Right renal cortex interstitium (tissue), 3 donors: ENCODE results near the gene PFN3. TPM values are rescaled to one million over a fixed set of nuclear protein-coding genes. Genes with fewer than 3 reads are reported as not detected.
"Not testable (repeated sequence)": the region's sequence is repeated elsewhere in the genome, so short reads cannot be mapped to it uniquely, and the experiment has no call there.

ENCODE experiments used
- DNase-seq, 3 donors: peaks; one replicate each; pipeline ENCODE4 v3.0.0-alpha.2; 2013; ENCODE audit warnings: low read depth in 3 of 3, low spot score in 2 of 3
- polyA plus RNA-seq, 3 donors: library from polyadenylated mRNA; unstranded; fragments of 120-200 nt; gene quantifications; one replicate each; pipeline ENCODE4 v1.2.1, GENCODE V29; 2013; ENCODE audit not compliant: insufficient read length in 3 of 3

PFN3 gene
- polyA plus RNA-seq, 3 donors, result 0.47 to 0.72 (median 0.67) TPM

DNA sequence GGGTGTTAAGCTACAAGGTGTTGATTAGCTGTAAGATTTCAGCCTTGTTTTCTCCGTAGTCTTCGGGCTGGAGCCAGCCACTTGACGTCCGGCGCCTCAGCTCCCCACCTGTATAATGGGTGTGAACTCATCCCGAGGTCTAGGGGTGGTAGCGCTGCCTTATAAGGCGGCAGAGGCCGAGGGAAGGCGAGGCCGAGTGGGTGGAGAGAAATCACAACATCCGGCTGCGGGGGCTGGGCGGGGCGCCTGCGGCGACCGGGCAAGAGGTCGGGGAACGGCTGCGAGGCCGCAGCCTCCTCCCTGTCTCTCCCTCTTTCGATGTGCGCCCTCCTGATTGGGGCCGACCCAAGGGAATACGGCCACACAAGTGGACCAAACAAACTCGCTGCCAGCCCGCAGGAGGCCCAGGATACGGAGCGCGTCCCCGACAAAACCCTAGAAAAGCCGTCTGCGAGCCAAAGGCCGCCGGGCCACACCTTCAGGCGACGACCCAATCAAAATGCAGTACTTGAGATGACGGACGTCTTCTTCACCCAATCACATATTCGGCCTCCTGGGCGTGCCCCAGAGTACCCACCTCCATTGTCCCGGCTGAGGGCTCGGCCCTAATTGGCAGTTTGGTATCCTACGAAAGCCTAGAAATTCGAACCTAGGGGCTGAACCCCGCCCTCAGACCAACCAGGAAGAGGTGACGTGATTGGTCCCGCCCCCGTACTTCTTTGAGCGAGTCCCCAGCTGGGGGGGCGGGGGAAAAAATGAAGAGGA lies 25.5 kb upstream of the PFN3 start:
- peak; percentile 99 to 100 (median 100) for DNase-seq

DNA sequence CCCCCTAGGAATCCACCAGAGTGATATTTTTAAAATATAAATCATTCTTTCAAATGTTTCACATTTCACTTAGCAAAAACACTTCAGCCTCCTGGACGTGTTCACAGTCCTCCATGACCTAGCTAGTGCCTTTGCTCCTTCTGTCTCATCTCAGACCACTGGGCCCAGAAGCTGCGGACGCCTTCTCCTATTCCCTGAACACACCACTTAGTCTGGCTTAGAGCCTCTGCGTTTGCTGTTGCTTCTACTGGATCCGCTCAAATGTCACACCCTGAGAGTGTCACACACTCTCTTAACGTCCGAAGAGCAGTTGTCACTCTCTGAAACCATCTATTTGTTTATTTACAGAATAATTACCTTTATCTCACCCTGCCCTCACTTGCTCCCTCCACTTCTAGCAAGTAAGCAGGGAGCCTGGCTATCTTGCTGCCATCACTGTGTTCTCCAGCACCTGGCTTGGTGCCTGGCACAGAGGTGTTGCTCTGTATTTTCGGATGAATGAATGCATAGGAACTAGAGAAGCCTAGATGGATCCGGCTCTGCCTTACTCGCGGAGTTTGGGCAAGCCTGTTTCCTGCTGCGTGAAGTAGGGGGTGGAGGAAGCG lies 24.8 kb upstream of the PFN3 start:
- DNase-seq, result no peak

DNA sequence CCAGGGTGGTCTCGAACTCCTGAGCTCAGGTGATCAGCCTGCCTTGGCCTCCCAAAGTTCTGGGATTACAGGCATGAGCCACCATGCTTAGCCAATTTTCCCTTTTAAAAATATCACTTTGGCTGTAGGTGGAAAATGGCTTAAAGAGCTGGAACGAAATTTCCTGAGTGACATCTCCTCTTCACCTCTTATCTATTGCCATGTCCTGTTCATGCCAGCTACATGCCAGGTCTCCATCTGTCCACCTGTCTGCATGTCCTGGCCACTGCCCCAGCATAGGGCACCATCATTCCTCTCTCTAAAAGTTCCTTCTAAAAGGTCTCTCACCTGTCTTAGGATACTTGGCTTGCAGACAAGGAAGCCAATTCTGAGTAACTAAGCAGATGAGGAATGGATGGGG lies 23.2 kb upstream of the PFN3 start:
- DNase-seq, result no peak

DNA sequence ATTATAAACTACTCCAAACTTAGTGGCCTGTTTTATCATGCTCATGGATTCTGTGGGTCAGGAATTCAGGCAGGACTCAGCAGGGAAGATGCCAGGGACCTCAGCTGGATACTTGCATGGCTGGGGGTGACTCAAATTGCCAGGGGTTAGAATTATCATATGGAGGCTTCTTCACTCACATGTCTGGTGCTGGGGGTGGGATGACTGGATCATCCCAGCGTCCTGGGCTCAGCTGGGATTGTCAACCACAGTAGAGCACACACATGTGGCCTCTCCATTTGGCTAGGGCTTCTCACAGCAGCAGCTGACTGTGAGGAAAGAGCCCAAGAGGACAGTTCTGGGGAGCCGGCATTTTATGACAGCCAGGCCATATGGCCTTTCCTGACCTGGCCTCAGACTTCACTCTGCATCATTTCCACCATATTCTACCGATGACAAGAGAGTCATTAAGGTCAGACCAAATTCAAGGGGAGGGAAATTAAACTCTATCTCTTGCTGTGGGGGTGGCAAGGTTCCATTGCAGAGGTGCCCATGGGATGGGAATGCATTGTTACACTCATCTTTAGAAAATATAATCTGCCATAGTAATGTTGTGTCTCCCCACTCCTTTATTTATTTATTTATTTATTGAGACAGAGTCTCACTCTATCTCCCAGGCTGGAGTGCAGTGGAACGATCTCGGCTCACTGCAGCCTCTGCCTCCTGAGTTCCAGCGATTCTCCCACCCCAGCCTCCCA lies 20.8 kb upstream of the PFN3 start:
- DNase-seq, result no peak

DNA sequence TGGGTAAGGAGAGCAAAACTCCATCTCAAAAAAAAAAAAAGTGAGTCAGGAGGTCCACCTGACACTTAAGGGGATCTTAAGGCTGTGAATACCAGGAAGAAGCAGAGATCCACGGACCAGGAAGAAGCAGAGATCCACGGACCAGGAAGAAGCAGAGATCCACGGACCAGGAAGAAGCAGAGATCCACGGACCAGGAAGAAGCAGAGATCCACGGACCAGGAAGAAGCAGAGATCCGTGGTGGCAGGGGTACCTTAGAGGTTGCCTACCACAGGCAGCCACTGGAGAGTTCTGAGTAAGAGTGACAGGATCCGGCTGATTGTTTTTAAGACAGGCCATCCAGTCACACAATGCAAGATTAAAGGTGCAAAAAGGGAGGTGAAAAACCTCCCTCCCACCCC lies 20.0 kb upstream of the PFN3 start:
- DNase-seq, result not testable (repeated sequence)

DNA sequence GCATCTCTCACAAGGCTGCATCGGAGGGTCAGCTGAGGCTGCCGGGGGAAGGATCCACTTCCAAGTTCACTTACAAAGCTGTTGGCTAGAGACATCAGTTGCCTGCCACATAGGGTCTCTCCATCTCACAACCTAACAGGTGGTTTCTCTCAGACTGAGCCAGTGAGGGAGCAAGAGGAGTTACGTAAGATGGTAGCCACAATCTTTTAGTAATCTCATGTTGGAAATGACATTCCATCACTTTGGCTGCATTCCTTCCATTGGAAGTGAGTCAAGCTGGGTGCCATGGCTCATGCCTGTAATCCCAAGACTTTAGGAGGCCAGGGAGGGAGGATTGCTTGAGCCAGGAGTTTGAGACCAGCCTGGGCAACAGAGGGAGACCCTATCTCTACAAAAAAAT lies 18.6 kb upstream of the PFN3 start:
- DNase-seq, result no peak

DNA sequence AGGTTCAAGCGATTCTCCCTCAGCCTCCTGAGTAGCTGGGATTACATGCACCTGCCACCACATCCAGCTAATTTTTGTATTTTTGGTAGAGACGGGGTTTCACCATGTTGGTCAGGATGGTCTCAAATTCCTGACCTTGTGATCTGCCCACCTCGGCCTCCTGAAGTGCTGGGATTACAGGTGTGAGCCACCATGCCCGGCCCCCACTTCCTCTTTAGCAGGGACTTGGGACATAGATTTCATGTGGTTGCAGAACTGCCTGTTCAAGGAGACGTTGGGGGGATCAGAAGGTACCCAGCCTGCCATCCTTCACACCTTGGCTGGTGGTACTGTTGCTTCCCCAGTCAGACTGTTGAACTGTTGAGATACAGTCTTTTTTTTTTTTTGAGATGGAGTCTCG lies 16.6 kb upstream of the PFN3 start:
- DNase-seq, result not testable (repeated sequence)

DNA sequence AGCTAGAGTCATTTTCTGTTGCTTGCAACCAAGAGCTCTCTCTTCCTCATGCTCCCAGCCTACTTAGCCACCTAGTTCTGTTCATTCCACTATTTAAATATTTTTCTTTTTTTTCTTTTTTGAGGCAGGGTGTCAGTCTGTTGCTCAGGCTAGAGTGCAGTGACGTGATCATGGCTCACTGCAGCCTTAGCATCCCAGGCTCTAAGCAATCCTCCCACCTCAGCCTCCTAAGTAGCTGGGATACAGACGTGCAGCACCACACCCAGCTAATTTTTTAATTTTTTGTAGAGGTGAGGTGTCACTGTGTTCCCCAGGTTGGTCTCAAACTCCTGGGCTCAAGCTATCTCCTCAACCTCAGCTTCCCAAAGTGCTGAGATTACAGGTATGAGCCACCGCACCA lies 14.0 kb upstream of the PFN3 start:
- DNase-seq, result no peak

DNA sequence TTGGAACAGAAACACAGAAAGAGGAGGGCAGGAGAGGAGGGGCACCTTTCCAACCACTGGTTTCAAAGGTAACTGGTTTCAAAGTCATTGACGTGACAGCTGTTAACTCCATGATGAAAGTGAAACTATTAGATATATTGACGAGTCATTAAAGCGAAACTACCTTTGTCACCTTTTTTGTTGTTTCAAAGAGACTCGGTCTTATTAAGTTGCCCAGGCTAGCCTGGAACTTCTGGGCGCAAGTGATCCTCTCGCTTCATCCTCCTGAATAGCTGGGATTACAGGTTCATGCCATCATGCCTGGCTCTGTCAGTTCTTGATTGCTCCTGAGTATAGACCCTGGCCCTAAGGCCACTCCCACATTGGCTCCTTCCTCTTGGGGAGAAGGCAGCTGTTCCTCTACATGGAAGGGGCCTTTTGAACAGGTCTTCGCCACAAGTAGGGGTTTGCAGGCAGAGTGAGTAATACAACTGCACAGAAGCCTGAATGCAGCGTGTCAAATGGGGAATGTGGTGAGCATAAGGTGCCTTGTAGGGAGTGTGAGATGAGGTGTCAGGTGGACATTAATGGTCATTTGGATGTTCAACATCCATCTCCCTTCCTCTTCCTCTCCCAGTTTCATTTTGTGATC lies 12.3 kb upstream of the PFN3 start:
- no peak for DNase-seq

DNA sequence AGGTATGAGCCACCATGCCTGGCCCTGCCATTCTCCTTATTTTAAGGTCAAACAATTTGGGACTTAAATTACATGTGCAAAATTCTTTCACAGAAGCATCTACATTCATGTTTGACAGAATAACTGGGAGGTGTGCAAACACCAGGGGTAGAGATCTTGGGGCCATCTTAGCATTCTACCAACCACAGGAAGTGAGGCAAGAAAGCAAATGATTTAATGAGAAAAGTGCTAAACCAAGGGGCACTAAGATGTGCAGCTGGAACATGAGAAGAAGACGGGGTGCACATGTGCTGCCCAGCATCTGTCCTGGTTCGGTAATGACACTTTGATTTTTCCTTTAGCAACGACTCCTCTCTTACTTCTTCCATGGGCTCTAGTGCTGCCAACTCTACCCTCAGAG lies 10.1 kb upstream of the PFN3 start:
- no peak for DNase-seq

DNA sequence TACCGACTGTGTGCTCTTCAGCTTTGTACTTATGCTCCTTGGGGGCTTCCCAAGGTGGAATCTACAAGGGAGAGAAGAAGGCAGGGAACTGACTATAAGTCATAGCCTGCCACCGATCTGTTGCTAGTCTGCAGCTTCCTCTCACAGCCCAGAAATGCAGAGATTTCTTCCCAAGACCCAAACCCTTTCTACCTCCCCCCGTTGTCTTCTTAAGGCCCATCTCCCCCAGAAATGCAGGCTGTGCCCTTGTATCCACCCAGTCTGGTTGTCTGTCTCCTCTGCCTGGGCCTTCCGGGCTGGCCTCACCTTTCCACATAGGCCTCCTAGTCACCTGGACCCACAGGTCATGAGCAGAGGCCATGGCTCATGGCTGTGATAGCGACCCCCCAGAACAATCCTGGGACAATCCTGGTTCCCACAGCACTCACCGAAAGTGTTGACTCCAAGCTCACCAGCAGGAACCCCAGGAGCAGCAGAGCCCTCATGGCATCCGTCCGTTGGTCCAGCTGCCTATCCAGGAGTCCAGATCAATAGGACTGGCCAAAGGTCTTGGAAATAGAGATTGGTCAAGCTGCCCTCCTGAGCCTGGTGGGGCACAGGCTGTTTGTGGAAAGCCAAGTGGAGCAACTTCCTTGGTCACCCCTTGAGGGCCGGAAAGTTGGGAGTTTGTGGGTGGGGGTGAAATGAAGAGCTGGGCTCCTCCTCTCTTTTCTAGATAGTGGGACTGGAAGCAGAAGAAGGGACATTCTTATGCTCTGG lies 8.8 kb upstream of the PFN3 start, which contains the start of gene F12:
Gene F12, minus strand, starts transcription at position 522 of the 759 bp plus-strand sequence. Its CDS starts 37 bp downstream, at position 485.
- DNase-seq, result no peak

DNA sequence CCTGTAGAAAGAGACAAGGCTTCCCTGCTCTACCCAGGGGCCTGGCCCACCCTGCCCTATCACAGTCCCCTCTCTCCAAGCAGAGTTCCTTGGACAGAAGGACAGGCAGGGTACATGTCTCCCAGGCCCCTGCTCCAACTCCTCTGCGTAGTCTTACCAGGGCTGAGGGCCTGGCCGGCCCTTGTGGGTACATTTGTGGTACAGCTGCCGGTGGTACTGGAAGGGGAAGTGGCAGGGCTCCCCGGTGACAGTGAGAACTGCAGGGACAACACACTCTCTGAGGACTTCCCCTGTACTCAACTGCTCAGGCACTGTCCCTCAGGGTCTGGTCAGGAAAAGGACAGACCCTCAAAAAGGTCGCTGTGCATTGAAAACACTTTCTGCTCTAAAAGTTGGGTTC lies 5.3 kb upstream of the PFN3 start:
- DNase-seq, result no peak

DNA sequence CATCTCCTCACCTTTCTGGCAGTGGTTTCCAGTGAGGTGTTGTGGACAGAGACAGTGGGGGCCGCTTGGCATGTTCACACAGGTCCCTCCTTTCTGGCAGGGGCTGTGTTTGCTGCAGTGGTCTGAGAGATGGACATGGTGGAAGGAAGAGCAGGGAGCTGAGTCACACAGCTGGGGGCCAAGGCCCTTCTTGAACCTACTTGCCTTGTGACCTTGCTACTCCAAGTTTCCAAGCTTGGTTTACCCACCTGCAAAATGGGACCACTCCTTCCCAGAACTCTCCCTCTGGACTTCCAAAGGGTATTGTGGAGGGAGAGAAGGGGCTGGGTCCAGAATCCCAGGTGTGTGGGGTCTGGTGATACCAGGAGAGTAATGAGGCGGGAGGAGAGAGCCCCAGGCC lies 4.9 kb upstream of the PFN3 start:
- DNase-seq, result no peak

DNA sequence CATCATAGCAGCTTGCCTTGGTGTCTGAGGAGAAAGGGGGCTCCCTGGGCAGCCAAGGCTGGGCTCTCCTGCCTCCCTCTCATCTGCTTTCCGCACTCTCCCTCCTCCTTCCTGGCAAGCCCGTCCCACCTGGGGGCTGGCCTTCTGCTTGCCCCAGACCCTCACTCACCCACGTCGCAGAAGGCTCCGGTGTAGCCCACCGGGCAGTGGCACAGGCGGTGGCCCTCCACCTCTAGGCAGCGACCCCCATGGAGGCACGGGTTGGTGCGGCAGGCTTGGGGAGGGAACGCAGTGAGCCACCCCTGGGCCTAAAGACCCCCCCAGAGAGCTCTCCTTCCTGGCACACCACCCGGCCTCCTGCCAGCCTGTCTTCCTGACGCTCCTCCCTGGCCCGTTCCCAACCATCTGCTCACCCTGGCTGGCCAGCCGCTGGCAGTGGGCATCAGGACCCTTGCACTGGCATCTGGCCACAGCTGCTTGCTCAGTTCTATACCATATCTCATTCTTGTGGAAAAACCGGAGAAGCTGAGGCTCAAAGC lies 4.2 kb upstream of the PFN3 start:
- DNase-seq, result no peak

DNA sequence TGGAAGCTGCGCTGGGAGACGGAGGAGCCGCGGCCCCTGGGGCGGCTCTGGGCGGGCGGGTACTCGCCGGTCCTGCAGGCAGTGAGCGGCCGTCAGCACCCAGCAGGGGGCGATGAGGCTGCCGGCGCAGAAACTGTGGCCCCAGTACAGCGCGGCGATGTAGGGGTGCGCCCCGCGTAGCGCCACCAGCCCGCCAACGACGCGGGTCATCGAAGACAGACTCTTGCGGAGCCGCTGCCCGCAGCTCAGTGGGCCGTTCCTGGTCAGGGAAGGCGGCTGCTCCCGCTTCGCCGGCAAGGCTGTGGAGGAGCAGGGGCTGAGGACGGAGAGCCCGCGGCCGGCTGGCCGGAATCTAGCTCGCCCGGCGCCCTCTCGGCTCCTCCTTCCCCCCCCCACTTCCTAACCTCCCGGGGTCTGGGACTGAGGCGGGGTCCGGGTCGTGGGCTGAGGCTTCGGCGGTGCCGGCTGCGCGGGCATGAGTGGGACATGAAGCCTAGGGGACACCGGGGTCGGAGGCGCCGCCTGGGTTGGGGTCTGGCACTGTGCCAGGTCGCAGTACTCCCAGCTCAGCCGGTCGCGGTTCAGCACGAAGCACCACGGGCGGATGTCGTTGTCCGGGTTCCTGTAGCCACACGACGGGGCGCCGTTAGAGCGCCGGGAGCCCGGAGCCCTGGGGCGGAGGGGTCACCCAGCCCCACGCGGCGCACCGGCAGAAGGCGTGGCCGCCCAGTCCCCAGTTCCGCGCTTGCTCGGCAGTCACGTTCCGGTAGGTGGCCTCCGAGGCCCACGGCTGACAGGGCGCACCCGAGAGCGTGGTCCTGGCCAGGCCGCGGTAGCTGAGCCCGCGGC lies 3.6 kb upstream of the PFN3 start:
- DNase-seq, result peak in 1 of 3 donors; percentile 53

DNA sequence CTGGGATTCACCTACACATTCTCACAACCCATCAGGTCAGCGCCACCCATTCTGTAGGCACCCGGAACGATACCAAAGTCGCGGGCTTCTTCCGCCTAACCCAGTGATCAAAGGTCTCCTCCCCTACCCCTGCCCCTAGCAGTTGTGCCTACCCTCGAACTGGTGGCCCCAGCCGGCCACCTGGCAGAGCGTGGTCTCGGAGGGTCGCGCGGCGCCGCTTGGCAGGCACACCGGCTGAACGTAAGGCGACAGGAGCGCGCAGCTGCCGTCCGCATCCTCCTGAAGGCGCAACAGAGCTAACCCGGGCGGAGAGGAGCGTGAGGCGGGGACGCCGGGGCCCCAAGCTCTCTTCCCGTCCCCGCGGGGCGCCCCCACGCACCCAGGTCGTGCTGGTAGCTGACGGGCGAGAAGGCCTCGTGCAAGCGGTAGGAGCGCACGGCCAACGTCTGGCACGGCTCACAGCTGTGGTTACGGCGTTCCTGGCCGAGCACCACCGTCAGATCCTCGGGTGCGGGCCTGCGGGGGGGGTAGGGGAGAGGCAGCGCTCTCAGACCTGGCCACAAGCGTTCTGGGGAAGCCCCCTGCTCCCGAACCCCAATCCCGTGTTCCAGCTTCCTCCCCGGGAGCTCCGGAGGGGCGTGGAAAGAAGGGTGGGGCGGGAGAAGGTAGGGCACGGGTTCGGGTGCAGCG lies 2.8 kb upstream of the PFN3 start:
- DNase-seq, result no peak

DNA sequence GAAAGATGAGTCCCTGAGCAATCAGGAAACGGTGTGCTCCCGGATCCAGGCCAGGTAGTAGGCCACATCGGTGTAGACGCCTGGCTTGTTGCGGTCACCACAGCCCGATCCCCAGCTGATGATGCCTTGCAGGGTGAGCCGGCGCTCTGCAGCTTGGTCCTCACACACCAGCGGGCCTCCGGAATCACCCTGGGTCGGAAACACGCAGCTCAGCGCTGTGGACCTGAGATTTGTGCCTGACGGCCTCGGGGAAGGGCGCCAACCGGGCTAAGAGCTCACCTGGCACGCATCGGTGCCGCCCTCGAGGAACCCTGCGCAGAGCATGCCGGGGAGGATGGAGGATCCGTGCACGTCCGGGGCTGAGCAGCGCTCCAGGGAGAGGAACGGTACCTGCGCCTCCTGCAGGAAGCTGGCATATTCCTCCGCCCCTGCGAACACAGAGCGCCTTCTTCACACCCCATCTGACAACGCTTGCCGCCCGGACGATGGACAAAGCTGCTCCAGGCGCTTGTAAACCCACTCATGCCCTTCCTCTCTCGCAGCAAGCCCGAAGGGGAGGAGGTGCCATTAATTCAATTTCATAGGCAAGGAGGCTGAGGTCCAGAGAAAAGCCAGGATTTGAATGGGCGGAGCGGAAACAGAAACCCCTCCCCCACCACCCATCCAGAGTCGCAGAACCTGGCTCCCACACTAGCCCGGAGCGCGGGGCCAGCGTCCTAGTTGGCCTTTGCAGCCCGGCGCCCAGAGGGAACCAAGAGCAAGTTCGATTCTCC lies 2.0 kb upstream of the PFN3 start:
- peak in 1 of 3 donors; percentile 57 for DNase-seq

DNA sequence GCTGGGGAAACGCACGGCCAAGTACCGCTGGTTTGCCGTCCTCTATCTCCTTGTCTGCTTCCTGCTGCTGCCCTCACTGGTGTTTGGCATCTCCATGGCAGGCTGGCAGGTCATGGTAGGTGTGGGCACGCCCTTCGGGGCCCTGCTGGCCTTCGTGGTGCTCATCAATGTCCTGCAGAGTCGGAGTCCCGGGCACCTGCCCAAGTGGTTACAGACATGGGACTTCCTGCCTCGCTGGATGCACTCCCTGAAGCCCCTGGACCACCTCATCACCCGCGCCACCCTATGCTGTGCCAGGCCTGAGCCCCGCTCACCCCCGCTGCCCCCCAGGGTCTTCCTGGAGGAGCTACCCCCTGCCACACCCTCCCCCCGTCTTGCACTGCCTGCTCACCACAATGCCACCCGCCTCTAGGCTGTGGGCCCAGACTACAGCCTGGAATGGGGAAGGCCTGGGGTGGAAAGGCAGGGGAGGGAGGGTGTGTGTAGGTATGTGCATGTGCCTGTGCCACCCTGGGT lies 2.5 kb downstream of the PFN3 start:
- DNase-seq, result no peak
